ENCODE measurements around the gene RGS11.

Gene RGS11

DNA sequence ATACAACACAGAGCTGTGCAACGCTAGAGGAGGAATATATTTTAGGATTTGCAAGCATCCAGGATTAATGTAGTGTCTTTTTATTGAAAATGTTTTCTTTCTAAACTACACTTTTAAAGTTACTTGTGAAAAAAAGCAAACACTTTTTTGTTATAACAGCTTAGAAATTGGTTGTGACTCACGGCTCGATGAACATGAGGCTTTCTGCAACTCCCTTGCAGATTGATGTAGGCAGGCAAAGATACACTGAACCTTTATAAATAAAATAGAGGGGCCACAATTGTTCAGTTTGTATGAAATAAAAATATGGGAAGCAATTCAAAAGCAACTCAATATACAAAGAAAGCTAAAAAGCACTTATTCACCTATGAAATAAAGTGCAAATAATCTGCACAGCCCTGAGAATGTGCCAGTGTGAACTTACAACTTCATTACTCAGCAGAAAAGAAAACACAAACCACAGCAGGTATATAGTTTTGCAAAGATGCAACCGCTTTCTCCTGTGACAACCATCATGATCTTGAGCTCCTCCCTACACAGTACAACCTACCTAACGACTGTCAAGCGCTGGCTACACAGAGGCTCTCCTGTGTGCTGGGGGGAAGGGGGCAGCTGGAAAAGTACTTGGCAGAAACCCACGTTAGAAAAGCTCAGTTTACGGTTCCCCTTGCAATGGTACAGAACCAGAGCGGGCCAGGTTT is 47.4 kb downstream of the RGS11 start:
- DNase-seq = no peak

DNA sequence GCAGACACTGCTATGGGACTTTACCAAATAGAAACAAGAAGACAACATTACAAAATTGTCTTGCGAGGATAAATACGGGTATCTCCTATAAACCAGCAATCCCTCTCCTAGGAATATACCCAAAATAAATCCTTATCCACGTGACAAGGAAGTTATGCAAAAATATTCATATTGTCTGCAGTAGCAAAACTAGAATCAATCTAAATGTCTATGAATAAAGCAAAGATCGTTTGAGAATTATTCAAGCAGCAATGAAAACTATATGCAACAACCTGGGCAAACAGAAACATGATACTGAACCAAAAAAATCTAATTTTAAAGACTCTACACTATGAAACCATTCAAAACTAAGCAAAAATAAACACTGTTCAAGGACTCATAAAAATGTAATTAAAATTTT is 55.7 kb downstream of the RGS11 start:
- no peak for DNase-seq
